K562 (cell line): ENCODE results near the gene ABHD12. TPM values are rescaled to one million over a fixed set of nuclear protein-coding genes. Genes with fewer than 3 reads are reported as not detected.

Experiments
- ATAC-seq: fragments of 200-7000 bp; cut with Tn5 transposase; 3 replicates; pipeline ENCODE4 v1.9.1; 2020; ENCODE audit warnings: moderate library complexity
- BruUV-seq: library from RNA; stranded (reverse); fragments of 400-500 nt; replicated peaks from 2 replicates; lab custom pipeline; 2021; lab: Mats Ljungman, UMichigan
- CTCF ChIA-PET: fragments of 300-600 bp; formaldehyde crosslinking; extraction: SDS; loops from one replicate; lab custom pipeline; 2021; ENCODE audit warnings: low intra/inter-chr PET ratio; lab: Yijun Ruan, JAX
- POLR2A ChIA-PET: fragments of 300-600, 350-650 bp; sonication (Branson Sonifier 250); formaldehyde crosslinking; extraction: SDS; loops from one replicate; lab custom pipeline; 2021; ENCODE audit warnings: antibody characterized with exemption, inconsistent platforms; lab: Yijun Ruan, JAX
- DNase-seq, 4 experiments: peaks; one replicate each; pipeline versions ENCODE4 v3.0.0 to v3.0.0-alpha.2; 2011 to 2018; ENCODE audit warnings: low spot score in 3 of 4, mixed read lengths in 3 of 4; ENCODE audit errors: extremely low read depth in 1 of 4
- FAIRE-seq: peaks from 2 replicates; lab custom pipeline; 2011; peaks lifted over from hg19 to GRCh38; lab: Jason Lieb, UNC
- H2AFZ ChIP-seq: 2 replicates; pipeline ENCODE4 v1.6.0; 2011; ENCODE audit warnings: low read depth, low read length, control low read depth, inconsistent platforms
- H3K27ac ChIP-seq: fragments of 200-600 bp; 3 replicates; pipeline ENCODE4 v1.8.0; 2011; ENCODE audit warnings: low read depth, mild to moderate bottlenecking, control low read depth, inconsistent platforms, low read length, moderate library complexity, mixed read lengths; ENCODE audit errors: extremely low read depth
- H3K27me3 ChIP-seq, 2 experiments: fragments of 300-600 bp in 1 of 2; 2 replicates in 1 of 2; 3 replicates in 1 of 2; pipeline versions ENCODE4 v1.6.0 to v1.8.0; 2011; ENCODE audit warnings: inconsistent platforms in 2 of 2, low read length in 2 of 2, mild to moderate bottlenecking in 1 of 2, mixed read lengths in 1 of 2, moderate library complexity in 1 of 2; ENCODE audit not compliant: control insufficient read depth in 2 of 2, insufficient read depth in 2 of 2
- H3K36me3 ChIP-seq: fragments of 300-600 bp; 3 replicates; pipeline ENCODE4 v1.8.0; 2011; ENCODE audit warnings: mild to moderate bottlenecking, low read length, inconsistent platforms; ENCODE audit not compliant: control insufficient read depth, insufficient read depth
- H3K4me1 ChIP-seq, 2 experiments: fragments of 200-600 bp in 1 of 2; replicated peaks in 1 of 2; 2 replicates in 1 of 2; 3 replicates in 1 of 2; pipeline versions ENCODE4 v1.5.1 to v1.8.0; 2011; ENCODE audit warnings: inconsistent platforms in 2 of 2, low read length in 2 of 2, mild to moderate bottlenecking in 1 of 2, mixed read lengths in 1 of 2, moderate library complexity in 1 of 2; ENCODE audit not compliant: control insufficient read depth in 2 of 2, insufficient read depth in 2 of 2
- H3K4me2 ChIP-seq: 2 replicates; pipeline ENCODE4 v1.6.1; 2011; ENCODE audit warnings: low read length, control low read depth, inconsistent platforms, mixed read lengths; ENCODE audit not compliant: insufficient read depth
- H3K4me3 ChIP-seq: fragments of 200-600 bp; sonication (generic), shearing (Covaris generic); 2 replicates; pipeline ENCODE4 v1.5.1; 2016; ENCODE audit warnings: control low read depth, inconsistent platforms
- H3K79me2 ChIP-seq: fragments of 200-600 bp; 3 replicates; pipeline ENCODE4 v1.8.0; 2011; ENCODE audit warnings: low read length, inconsistent platforms; ENCODE audit not compliant: control insufficient read depth, insufficient read depth
- H3K9ac ChIP-seq, 2 experiments: 2 replicates each; pipeline versions ENCODE4 v1.6.0 to v1.6.1; 2011; ENCODE audit warnings: low read depth in 2 of 2, low read length in 2 of 2, control low read depth in 1 of 2, inconsistent platforms in 1 of 2, mild to moderate bottlenecking in 1 of 2, mixed read lengths in 1 of 2; ENCODE audit not compliant: insufficient read depth in 1 of 2
- H3K9me1 ChIP-seq: one replicate; pipeline ENCODE4 v1.6.0; 2011; ENCODE audit warnings: inconsistent platforms, mild to moderate bottlenecking, low read length, moderate library complexity; ENCODE audit not compliant: control insufficient read depth, insufficient read depth
- H3K9me3 ChIP-seq: replicated peaks from 2 replicates; pipeline ENCODE4 v1.5.1; 2011; ENCODE audit warnings: low read depth, low read length, inconsistent platforms; ENCODE audit not compliant: control insufficient read depth, insufficient read depth
- H4K20me1 ChIP-seq: replicated peaks from 2 replicates; pipeline ENCODE4 v1.6.1; 2011; ENCODE audit warnings: low read length, inconsistent platforms, mixed read lengths; ENCODE audit not compliant: control insufficient read depth, insufficient read depth
- CBX5 ChIP-seq: IDR thresholded peaks from 2 replicates; pipeline ENCODE4 v1.6.1; 2014; ENCODE audit warnings: low read depth, borderline replicate concordance
- CHD2 ChIP-seq: IDR thresholded peaks from 2 replicates; pipeline ENCODE4 v1.6.1; 2011; ENCODE audit warnings: low read depth, low read length
- DACH1 ChIP-seq: fragments of 450-650 bp; IDR thresholded peaks from 2 replicates; pipeline ENCODE4 v1.6.1; 2018; ENCODE audit not compliant: partially characterized antibody
- MTA1 ChIP-seq: fragments of 450-650 bp; IDR thresholded peaks from 2 replicates; pipeline ENCODE4 v1.6.1; 2017; ENCODE audit warnings: borderline replicate concordance
- MYBL2 ChIP-seq, 2 experiments: fragments of 450-650 bp in 1 of 2; sonication (generic) in 1 of 2; formaldehyde crosslinking in 1 of 2; IDR thresholded peaks; 2 replicates each; pipeline versions ENCODE4 v1.6.1 to v1.8.1; 2017 to 2022; ENCODE audit warnings: borderline replicate concordance in 1 of 2, inconsistent platforms in 1 of 2, low read depth in 1 of 2, mild to moderate bottlenecking in 1 of 2, missing genetic modification reagents in 1 of 2, moderate library complexity in 1 of 2
- ZNF134 ChIP-seq: fragments of 250-450 bp; sonication (Bioruptor Pico); conservative IDR thresholded peaks from 2 replicates; pipeline ENCODE4 v1.4.0; 2020
- ZNF212 ChIP-seq: fragments of 450-650 bp; formaldehyde crosslinking; IDR thresholded peaks from 2 replicates; pipeline ENCODE4 v1.4.0; 2020; ENCODE audit warnings: mild to moderate bottlenecking
- ZNF347 ChIP-seq: fragments of 450-650 bp; formaldehyde crosslinking; IDR thresholded peaks from 2 replicates; pipeline ENCODE4 v1.4.0; 2020; ENCODE audit warnings: low read depth, mild to moderate bottlenecking, moderate library complexity
- ZSCAN29 ChIP-seq: fragments of 450-650 bp; IDR thresholded peaks from 2 replicates; pipeline ENCODE4 v1.6.1; 2017
- WGBS: fragments of 100-300 bp; shearing (Covaris generic); methylation state at CpG from one replicate; pipeline ENCODE4 v1.1.6; 2016; ENCODE audit warnings: low coverage, mixed read lengths; ENCODE audit not compliant: insufficient coverage; ENCODE audit errors: missing lambda C conversion rate; 5-methylcytosine and 5-hydroxymethylcytosine counted together
- in situ Hi-C: fragments of 300-500 bp; cut with MboI; formaldehyde crosslinking; loops from 4 replicates; pipeline ENCODE4 v1.15.0; 2018; ENCODE audit warnings: inconsistent platforms, mixed read lengths
- intact Hi-C: fragments of 100-400 bp; cut with micrococcal nuclease; formaldehyde crosslinking; loops from 2 replicates; pipeline ENCODE4 v1.14.2; 2022
- polyA plus RNA-seq, 8 experiments: library from polyadenylated mRNA; depleted of rRNA in 4 of 8; stranded (reverse) in 5 of 8; unstranded in 3 of 8; fragments of >200 nt; fragmentation: Nextera tagmentation in 2 of 8; fragmentation: Illumina TruSeq in 1 of 8; extraction: Ambion mirVana in 2 of 8; extraction: Trizol in 1 of 8; gene quantifications; 2 replicates each; pipeline versions ENCODE4 v1.2.1 to v1.2.3, GENCODE V29; 2011 to 2014; ENCODE audit warnings: inconsistent platforms in 1 of 8, missing spikeins in 1 of 8
- total RNA-seq, 7 experiments: library from RNA; depleted of rRNA in 6 of 7; stranded (reverse); fragments of >200 nt in 6 of 7; fragmentation: Illumina TruSeq in 2 of 7; extraction: Trizol in 2 of 7; gene quantifications; 2 replicates each; pipeline versions ENCODE4 v1.2.1 to v1.2.3, GENCODE V29; 2011 to 2021; ENCODE audit warnings: low replicate concordance in 1 of 7
- TF ChIP-seq, protein P1 (sequence below), 2 experiments: fragments of 450-650 bp; conservative IDR thresholded peaks; 2 replicates each; pipeline ENCODE4 v1.6.1; 2017; ENCODE audit warnings: mild to moderate bottlenecking in 2 of 2, moderate library complexity in 2 of 2
- TF ChIP-seq, protein P2 (sequence below): fragments of 250-450 bp; sonication (Bioruptor Pico); IDR thresholded peaks from 2 replicates; pipeline ENCODE4 v1.8.0; 2022; ENCODE audit warnings: inconsistent platforms

Gene ABHD12
- total and polyA plus RNA-seq, 9 of the 15 experiments (the other 6 are each of a cell fraction or from before 2014, with no cell fraction given): 0.65 to 15.6 (median 9.1) TPM

DNA sequence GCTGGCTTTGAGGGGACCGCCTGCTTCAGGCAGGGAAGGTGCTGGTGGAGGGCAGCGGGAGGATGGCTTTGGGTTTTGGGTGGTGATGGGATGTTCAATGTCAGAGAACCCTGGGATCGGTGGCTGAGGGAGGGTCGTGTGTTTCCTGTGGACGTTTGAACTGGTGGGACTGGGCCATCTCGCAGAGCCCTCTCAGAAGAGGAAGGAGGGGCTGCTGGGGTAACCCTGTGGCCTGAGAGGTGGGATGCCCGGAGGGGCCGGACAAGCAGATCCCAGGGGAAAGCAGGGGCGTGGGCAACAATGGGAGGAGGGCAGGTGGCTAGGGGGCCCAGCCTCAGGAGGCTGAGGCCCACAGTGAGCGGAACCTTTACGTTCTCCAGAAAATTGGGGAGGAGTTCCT, 107.8 kb downstream of the ABHD12 start:
- in situ Hi-C loops (no loop called here), intact Hi-C loops (no loop called here)
- FAIRE-seq: no peak
- CTCF ChIA-PET: no interaction called here
- no peak overlapping the region for H2AFZ ChIP-seq
- no peak overlapping the region for H3K4me3 ChIP-seq
- WGBS: 66% methylated on average over 6 of the region's 11 CpGs
- no peaks in the 10 kb centered on the region for H3K9me3 ChIP-seq
- ATAC-seq: no peak
- no peaks in the 10 kb centered on the region for H4K20me1 ChIP-seq
- TF ChIP-seq, protein P1, sequence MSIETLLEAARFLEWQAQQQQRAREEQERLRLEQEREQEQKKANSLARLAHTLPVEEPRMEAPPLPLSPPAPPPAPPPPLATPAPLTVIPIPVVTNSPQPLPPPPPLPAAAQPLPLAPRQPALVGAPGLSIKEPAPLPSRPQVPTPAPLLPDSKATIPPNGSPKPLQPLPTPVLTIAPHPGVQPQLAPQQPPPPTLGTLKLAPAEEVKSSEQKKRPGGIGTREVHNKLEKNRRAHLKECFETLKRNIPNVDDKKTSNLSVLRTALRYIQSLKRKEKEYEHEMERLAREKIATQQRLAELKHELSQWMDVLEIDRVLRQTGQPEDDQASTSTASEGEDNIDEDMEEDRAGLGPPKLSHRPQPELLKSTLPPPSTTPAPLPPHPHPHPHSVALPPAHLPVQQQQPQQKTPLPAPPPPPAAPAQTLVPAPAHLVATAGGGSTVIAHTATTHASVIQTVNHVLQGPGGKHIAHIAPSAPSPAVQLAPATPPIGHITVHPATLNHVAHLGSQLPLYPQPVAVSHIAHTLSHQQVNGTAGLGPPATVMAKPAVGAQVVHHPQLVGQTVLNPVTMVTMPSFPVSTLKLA (conservative IDR thresholded peaks at IDR 0.05): no peak
- no peak for TF ChIP-seq ZSCAN29
- no peak overlapping the region for H3K27ac ChIP-seq
- H3K36me3 ChIP-seq: peaks cover 7% of the 10 kb centered on the region; the same call in 1 of the 3 replicates
- H3K4me1 ChIP-seq: no peaks in the 10 kb centered on the region
- DNase-seq: no peak
- POLR2A ChIA-PET: interaction anchor here (1.0 kb wide), 1 partner anchor 17 kb away, joined by 4 read pairs; no protein-coding TSS in a partner anchor
- H3K9ac ChIP-seq: no peak overlapping the region
- no peaks in the 10 kb centered on the region for H3K79me2 ChIP-seq
- H3K27me3 ChIP-seq: no peaks in the 10 kb centered on the region
- H3K9me1 ChIP-seq: no peaks in the 10 kb centered on the region
- no peak overlapping the region for H3K4me2 ChIP-seq
- no TSS peak for BruUV-seq

DNA sequence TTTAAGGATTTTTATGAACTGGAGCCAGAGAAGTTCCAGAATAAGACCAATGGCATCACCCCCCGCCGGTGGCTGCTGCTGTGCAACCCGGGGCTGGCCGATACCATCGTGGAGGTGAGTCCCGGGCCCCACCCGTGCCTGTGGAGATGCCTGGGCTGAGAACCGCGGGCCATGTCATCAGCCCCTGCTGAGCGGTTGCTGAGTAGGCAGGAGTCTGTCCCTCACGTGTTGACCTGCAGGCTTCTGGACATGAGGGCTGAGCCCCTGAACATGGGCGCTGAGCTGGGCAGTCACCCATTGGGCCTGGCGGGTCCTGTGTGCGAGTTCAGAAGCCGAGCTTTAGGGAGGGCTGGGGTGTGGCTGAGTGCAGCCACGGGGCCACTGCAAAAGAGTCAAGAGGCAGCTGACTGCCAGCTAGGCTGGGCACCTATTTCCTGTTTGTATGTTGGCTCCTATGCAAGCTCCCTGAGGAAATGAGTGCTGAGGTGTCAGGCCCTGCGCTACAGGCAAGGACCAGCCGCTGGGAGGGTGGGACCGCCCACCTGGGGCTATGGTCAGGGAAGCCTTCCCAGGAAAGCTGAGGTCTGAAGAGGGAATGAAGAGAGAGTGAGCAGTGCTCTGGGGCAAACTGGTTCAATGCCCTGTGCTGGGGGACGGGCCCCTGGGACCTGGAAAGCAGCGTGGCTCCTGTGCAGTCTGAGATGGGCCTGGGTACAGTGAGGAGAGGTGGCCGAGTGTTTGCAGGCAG, 108.4 kb downstream of the ABHD12 start:
- H3K36me3 ChIP-seq: peaks cover 7% of the 10 kb centered on the region; the same call in 1 of the 3 replicates
- FAIRE-seq (no peak), ATAC-seq (no peak), DNase-seq (no peak)
- no peaks in the 10 kb centered on the region for H3K9me3 ChIP-seq
- no peak overlapping the region for H3K9ac ChIP-seq
- H3K4me1 ChIP-seq: no peaks in the 10 kb centered on the region
- TF ChIP-seq MYBL2 (IDR thresholded peaks at IDR 0.05; ENCODE audit: low read depth) (no peak), MYBL2 (CRISPR knock-in tag; IDR thresholded peaks at IDR 0.05; ENCODE audit: borderline replicate concordance) (no peak), ZNF134 (CRISPR knock-in tag) (no peak), CHD2 (no peak), ZNF212 (no peak), DACH1 (no peak), MTA1 (no peak), CBX5 (no peak), ZNF347 (no peak)
- TF ChIP-seq, protein P2, sequence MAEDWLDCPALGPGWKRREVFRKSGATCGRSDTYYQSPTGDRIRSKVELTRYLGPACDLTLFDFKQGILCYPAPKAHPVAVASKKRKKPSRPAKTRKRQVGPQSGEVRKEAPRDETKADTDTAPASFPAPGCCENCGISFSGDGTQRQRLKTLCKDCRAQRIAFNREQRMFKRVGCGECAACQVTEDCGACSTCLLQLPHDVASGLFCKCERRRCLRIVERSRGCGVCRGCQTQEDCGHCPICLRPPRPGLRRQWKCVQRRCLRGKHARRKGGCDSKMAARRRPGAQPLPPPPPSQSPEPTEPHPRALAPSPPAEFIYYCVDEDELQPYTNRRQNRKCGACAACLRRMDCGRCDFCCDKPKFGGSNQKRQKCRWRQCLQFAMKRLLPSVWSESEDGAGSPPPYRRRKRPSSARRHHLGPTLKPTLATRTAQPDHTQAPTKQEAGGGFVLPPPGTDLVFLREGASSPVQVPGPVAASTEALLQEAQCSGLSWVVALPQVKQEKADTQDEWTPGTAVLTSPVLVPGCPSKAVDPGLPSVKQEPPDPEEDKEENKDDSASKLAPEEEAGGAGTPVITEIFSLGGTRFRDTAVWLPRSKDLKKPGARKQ (CRISPR knock-in tag): no peak
- ChIA-PET POLR2A (interaction anchor here (1.0 kb wide), 1 partner anchor 18 kb away, joined by 4 read pairs; no protein-coding TSS in a partner anchor), CTCF (no interaction called here)
- no peaks in the 10 kb centered on the region for H3K9me1 ChIP-seq
- in situ Hi-C loops (no loop called here), intact Hi-C loops (no loop called here)
- no peaks in the 10 kb centered on the region for H4K20me1 ChIP-seq
- no peaks in the 10 kb centered on the region for H3K79me2 ChIP-seq
- H3K27ac ChIP-seq: no peak overlapping the region
- 79% methylated on average over 10 of the region's 22 CpGs for WGBS
- BruUV-seq: no TSS peak
- H3K4me3 ChIP-seq: no peak overlapping the region
- no peak overlapping the region for H2AFZ ChIP-seq
- no peaks in the 10 kb centered on the region for H3K27me3 ChIP-seq
- no peak overlapping the region for H3K4me2 ChIP-seq
